OCI-LY7 (cell line): Measurements from ENCODE around the gene HOXB5. TPM values are rescaled to one million over a fixed set of nuclear protein-coding genes. Genes with fewer than 3 reads are reported as not detected.

Source experiments
- BruUV-seq: library from RNA; stranded (reverse); fragments of 400-500 nt; replicated peaks from 2 replicates; lab custom pipeline; 2021; lab: Mats Ljungman, UMichigan
- CTCF ChIA-PET: fragments of 300-600 bp; sonication (Branson Sonifier 250); formaldehyde crosslinking; loops from one replicate; lab custom pipeline; 2022; ENCODE audit warnings: antibody characterized with exemption; ENCODE audit not compliant: unreplicated experiment; lab: Charles Lee
- POLR2A ChIA-PET: fragments of 300-600 bp; sonication (Branson Sonifier 250); formaldehyde crosslinking; loops from one replicate; lab custom pipeline; 2022; ENCODE audit warnings: antibody characterized with exemption; lab: Charles Lee
- DNase-seq: peaks from one replicate; pipeline ENCODE4 v3.0.0-alpha.2; 2015; ENCODE audit warnings: low spot score
- H2AFZ ChIP-seq: fragments of 200-600 bp; sonication (generic), shearing (Covaris generic); 2 replicates; pipeline ENCODE4 v1.6.1; 2014; ENCODE audit warnings: mild to moderate bottlenecking, antibody characterized with exemption, low read length, moderate library complexity
- H3K27ac ChIP-seq: fragments of 200-600 bp; sonication (generic); 2 replicates; pipeline ENCODE4 v1.5.1; 2014; ENCODE audit warnings: mixed run types, low read depth, mild to moderate bottlenecking, moderate library complexity, low read length, inconsistent platforms; ENCODE audit not compliant: poor library complexity, severe bottlenecking
- H3K36me3 ChIP-seq: fragments of 200-600 bp; sonication (generic); 2 replicates; pipeline ENCODE4 v1.6.1; 2014; ENCODE audit warnings: mild to moderate bottlenecking, antibody characterized with exemption, low read length, moderate library complexity, mixed read lengths; ENCODE audit not compliant: insufficient read depth
- H3K4me1 ChIP-seq: fragments of 200-600 bp; sonication (generic); 2 replicates; pipeline ENCODE4 v1.5.1; 2014; ENCODE audit warnings: mild to moderate bottlenecking, low read length; ENCODE audit not compliant: insufficient read depth, poor library complexity, severe bottlenecking
- H3K4me2 ChIP-seq: fragments of 200-600 bp; sonication (generic); 2 replicates; pipeline ENCODE4 v1.6.1; 2014; ENCODE audit warnings: mild to moderate bottlenecking, low read length
- H3K4me3 ChIP-seq: fragments of 200-600 bp; sonication (generic); 2 replicates; pipeline ENCODE4 v1.5.1; 2014; ENCODE audit warnings: mild to moderate bottlenecking, low read depth, low read length; ENCODE audit not compliant: poor library complexity, severe bottlenecking
- H3K79me2 ChIP-seq: fragments of 200-600 bp; sonication (generic); 2 replicates; pipeline ENCODE4 v1.6.1; 2016; ENCODE audit warnings: low read depth, mild to moderate bottlenecking, low read length, moderate library complexity, mixed read lengths; ENCODE audit not compliant: insufficient read depth
- H3K9me2 ChIP-seq: fragments of 200-600 bp; sonication (generic); 2 replicates; pipeline ENCODE4 v1.6.1; 2016; ENCODE audit warnings: mild to moderate bottlenecking, low read length, mixed read lengths; ENCODE audit not compliant: insufficient read depth
- H3K9me3 ChIP-seq: fragments of 200-600 bp; sonication (generic); 2 replicates; pipeline ENCODE4 v1.6.1; 2014; ENCODE audit warnings: mild to moderate bottlenecking, mixed run types, low read length, mixed read lengths
- H4K20me1 ChIP-seq: fragments of 200-600 bp; sonication (generic); 2 replicates; pipeline ENCODE4 v1.6.1; 2014; ENCODE audit warnings: mild to moderate bottlenecking, antibody characterized with exemption, low read length, moderate library complexity, mixed read lengths; ENCODE audit not compliant: insufficient read depth
- EZH2phosphoT487 ChIP-seq: fragments of 200-600 bp; sonication (generic); IDR thresholded peaks from 2 replicates; pipeline ENCODE4 v1.6.1; 2018; ENCODE audit warnings: low read depth, borderline replicate concordance, mild to moderate bottlenecking, mixed run types, antibody characterized with exemption, low read length, moderate library complexity, mixed read lengths
- intact Hi-C: fragments of 100-400 bp; cut with micrococcal nuclease; formaldehyde crosslinking; loops from one replicate; pipeline ENCODE4 v1.10.0; 2022; ENCODE audit not compliant: unreplicated experiment
- total RNA-seq, 2 experiments: library from RNA; depleted of rRNA in 1 of 2; stranded (reverse); fragments of >200 nt in 1 of 2; shearing (Covaris generic) in 1 of 2; gene quantifications; 2 replicates each; pipeline ENCODE4 v1.2.3, GENCODE V29; 2014 to 2022
- TF ChIP-seq, protein P1 (sequence below): fragments of 200-600 bp; sonication (generic); conservative IDR thresholded peaks from 2 replicates; pipeline ENCODE4 v1.5.1; 2014; ENCODE audit warnings: mild to moderate bottlenecking, antibody characterized with exemption, low read length, moderate library complexity, mixed read lengths

The HOXB5 gene
- total RNA-seq, 2 experiments from 2014 or later: not detected

DNA sequence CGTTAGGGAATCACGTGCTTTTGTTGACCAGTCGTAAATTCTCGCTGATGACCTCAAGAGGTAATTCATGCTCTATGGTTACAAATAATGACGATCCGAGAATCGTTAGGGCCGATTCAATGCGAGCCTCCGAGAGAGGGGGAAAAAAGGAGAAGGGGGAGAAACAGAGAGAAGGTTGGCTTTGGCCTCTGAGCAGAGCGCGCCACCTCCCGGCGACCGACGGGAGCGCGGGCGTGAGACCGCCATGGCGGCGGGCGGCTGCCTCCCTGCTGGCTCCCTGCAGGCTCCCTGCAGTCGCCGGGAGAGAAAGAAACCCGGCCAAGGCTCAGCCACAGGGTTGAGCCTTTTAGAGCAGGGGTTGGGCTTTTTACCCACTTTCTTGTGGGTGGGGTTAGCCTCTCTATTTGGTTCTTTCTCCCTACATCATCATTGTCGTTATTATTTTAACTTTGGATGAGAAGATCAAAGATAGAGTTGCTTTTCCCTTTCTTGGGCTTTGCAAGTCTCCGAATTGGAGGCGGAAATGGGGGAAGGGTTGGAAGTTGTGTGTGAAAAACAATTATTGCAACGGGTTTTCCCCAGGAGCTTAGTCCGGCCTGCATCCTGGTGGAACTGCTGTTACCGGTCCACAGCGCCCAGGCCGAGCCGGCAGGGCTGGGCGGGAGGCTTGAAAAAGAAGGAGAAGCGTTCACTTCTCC is 410 bp upstream of the HOXB5 start:
- intact Hi-C loops: loop anchor here (1.0 to 10.0 kb wide), 2 partner anchors 258 to 329 kb away; no protein-coding TSS in a partner anchor
- no peak overlapping the region for H3K27ac ChIP-seq
- H2AFZ ChIP-seq: no peak overlapping the region; the same call in 1 of the 2 replicates
- peaks cover 6% of the 10 kb centered on the region for H3K4me1 ChIP-seq
- peak; percentile 78 for DNase-seq
- TF ChIP-seq, protein P1, sequence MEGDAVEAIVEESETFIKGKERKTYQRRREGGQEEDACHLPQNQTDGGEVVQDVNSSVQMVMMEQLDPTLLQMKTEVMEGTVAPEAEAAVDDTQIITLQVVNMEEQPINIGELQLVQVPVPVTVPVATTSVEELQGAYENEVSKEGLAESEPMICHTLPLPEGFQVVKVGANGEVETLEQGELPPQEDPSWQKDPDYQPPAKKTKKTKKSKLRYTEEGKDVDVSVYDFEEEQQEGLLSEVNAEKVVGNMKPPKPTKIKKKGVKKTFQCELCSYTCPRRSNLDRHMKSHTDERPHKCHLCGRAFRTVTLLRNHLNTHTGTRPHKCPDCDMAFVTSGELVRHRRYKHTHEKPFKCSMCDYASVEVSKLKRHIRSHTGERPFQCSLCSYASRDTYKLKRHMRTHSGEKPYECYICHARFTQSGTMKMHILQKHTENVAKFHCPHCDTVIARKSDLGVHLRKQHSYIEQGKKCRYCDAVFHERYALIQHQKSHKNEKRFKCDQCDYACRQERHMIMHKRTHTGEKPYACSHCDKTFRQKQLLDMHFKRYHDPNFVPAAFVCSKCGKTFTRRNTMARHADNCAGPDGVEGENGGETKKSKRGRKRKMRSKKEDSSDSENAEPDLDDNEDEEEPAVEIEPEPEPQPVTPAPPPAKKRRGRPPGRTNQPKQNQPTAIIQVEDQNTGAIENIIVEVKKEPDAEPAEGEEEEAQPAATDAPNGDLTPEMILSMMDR: peak; percentile 85
- TF ChIP-seq EZH2phosphoT487: no peak
- H3K4me3 ChIP-seq: no peak overlapping the region
- no peaks in the 10 kb centered on the region for H4K20me1 ChIP-seq
- no TSS peak for BruUV-seq
- no peaks in the 10 kb centered on the region for H3K9me3 ChIP-seq
- no peaks in the 10 kb centered on the region for H3K9me2 ChIP-seq
- POLR2A ChIA-PET: no interaction called here
- CTCF ChIA-PET: no interaction called here
- 0 out of 2 replicates have a peak overlapping the region, but pooled peaks have one; percentile 35 for H3K4me2 ChIP-seq
- no peaks in the 10 kb centered on the region for H3K79me2 ChIP-seq
- no peaks in the 10 kb centered on the region for H3K36me3 ChIP-seq

DNA sequence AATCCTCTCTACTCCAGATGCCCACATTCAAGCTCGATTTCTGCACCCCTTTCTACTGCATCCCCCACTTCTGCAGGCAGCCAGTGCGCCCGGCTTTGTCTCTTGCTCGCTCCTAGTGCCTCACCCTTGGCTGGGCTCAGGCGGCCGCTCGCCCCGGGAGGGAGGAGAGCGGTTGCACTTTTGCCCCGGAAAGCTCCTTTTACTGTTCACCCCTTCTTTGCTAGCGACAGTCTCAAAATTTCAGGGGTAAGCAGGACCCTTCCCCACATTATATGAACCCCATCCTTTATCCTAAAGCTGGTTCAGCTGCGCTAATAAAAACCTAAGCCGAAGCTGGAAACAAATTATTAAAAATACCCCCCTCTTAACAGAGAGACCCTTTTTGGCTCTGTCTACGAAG is 1.0 kb downstream of the HOXB5 start:
- POLR2A ChIA-PET: no interaction called here
- Histone ChIP-seq H3K4me3 (no peak overlapping the region), H3K9me2 (no peaks in the 10 kb centered on the region), H3K9me3 (no peaks in the 10 kb centered on the region), H3K36me3 (no peaks in the 10 kb centered on the region), H2AFZ (no peak overlapping the region), H3K79me2 (no peaks in the 10 kb centered on the region), H3K27ac (no peak overlapping the region), H3K4me1 (peaks cover 6% of the 10 kb centered on the region), H3K4me2 (no peak overlapping the region), H4K20me1 (no peaks in the 10 kb centered on the region)
- no TSS peak for BruUV-seq
- no peak for DNase-seq
- intact Hi-C loops: loop anchor here (10.0 kb wide), 1 partner anchor 328 kb away; no protein-coding TSS in a partner anchor
- CTCF ChIA-PET: interaction anchor here (1.1 kb wide), 1 partner anchor 242 kb away, joined by 3 read pairs; no protein-coding TSS in a partner anchor
- TF ChIP-seq EZH2phosphoT487: no peak
- TF ChIP-seq, protein P1: no peak

DNA sequence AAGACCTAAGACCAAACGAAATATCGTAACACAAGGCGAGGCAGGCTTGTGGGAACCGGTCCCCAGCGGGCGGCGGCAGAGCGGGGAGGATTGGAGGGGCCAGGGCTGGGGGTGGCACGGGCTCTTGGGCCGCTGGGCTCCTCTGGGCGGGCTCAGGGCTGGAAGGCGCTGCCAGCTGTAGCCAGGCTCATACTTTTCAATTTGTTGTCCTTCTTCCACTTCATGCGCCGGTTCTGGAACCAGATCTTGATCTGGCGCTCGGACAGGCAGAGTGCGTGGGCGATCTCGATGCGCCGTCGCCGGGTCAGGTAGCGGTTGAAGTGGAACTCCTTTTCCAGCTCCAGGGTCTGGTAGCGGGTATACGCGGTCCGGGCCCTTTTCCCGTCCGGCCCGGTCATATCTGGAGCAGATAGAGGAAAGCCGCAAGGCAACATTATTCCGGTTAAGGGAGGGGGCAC is 1.5 kb downstream of the HOXB5 start:
- DNase-seq: no peak
- Histone ChIP-seq H3K4me1 (peaks cover 11% of the 10 kb centered on the region), H4K20me1 (no peaks in the 10 kb centered on the region), H3K9me2 (no peaks in the 10 kb centered on the region), H3K4me2 (no peak overlapping the region), H3K36me3 (no peaks in the 10 kb centered on the region), H3K4me3 (no peak overlapping the region), H2AFZ (no peak overlapping the region), H3K9me3 (no peaks in the 10 kb centered on the region), H3K27ac (no peak overlapping the region), H3K79me2 (no peaks in the 10 kb centered on the region)
- ChIA-PET CTCF (no interaction called here), POLR2A (interaction anchor here (0.8 kb wide), 1 partner anchor 257 kb away, joined by 3 read pairs; no protein-coding TSS in a partner anchor)
- intact Hi-C loops: loop anchor here (10.0 kb wide), 1 partner anchor 327 kb away; no protein-coding TSS in a partner anchor
- no TSS peak for BruUV-seq
- no peak for TF ChIP-seq EZH2phosphoT487
- TF ChIP-seq, protein P1: no peak
